Hematopoietic multipotent progenitor cell treated with erythropoietin and hydrocortisone succinate and interleukin-3 and kit ligand, for 15 days (in vitro differentiated cells): ENCODE data around the gene FOXN3.

ENCODE experiments used
- DNase-seq: peaks from one replicate; pipeline ENCODE4 v3.0.0-alpha.2; 2015; ENCODE audit warnings: low spot score

FOXN3 gene

DNA sequence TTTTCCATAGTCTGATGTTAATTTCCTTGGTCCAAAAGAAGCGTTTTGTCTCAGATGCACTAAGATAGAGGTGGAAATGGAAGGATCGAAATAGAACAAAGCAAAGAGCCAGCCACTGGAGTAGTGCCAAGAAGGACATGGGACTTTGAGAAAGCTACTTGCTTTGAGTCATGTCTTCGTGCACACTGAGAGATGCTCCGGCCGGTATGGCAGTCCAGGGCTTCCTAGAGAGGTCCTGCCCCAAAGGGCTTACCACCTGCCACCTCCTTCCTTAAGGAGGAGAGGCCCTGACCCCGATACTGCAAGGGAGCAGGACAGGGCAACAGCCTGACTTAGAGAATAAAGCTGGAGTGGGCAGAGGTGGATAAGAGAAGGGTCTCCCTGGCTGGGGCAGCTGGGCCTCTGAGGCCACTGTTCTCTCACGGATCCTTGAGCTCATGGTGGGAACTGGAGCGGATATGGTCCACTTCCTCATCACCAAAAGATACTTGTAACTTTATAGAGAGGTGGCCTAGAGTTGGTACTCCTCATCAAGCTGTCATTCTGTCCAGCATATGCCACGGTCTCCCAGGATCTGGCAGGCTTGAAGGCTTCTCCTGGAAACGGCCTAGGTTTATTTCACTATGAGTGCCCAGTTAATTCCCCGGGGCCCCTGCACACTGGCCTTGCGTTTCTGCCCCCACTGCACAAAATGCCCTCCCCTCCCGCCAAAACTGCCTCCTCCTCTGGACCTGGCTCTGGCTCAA lies 57.4 kb downstream of the FOXN3 start:
- DNase-seq: no peak

DNA sequence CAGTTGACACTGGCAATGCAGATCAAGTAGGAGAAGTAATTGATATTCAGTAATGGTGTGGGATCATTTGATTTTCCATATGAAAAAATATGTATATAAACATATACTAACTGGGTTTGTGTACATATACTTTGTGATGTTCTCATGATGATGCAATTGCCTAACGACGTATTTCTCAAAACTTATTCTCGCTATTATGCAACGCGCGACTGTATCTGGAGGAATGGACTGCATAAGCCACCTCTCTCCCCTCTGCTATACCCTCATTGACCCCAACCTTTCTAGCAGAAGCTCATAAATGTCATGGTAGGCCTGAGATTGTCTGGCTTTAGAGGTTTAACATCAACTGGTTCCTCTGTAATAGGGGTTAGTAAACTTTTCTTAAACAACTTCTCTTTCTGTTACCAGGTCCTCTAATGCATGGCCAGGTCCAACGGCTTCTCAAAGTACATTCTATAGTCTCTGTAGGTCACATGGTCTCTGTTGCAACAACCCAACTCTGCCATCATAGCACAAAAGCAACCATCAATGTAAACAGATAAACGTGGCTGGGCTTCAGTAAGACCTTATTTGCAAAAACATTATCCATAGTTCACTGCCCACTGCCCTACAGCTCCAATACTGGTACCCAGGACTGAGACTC lies 59.3 kb downstream of the FOXN3 start:
- DNase-seq: no peak

GRCh38 chr14:89356927-89357326 lies 60.1 kb downstream of the FOXN3 start:
- DNase-seq: no peak

GRCh38 chr14:89356496-89356895 lies 60.5 kb downstream of the FOXN3 start:
- DNase-seq: no peak

GRCh38 chr14:89353766-89354113 lies 63.3 kb downstream of the FOXN3 start:
- DNase-seq: no peak

DNA sequence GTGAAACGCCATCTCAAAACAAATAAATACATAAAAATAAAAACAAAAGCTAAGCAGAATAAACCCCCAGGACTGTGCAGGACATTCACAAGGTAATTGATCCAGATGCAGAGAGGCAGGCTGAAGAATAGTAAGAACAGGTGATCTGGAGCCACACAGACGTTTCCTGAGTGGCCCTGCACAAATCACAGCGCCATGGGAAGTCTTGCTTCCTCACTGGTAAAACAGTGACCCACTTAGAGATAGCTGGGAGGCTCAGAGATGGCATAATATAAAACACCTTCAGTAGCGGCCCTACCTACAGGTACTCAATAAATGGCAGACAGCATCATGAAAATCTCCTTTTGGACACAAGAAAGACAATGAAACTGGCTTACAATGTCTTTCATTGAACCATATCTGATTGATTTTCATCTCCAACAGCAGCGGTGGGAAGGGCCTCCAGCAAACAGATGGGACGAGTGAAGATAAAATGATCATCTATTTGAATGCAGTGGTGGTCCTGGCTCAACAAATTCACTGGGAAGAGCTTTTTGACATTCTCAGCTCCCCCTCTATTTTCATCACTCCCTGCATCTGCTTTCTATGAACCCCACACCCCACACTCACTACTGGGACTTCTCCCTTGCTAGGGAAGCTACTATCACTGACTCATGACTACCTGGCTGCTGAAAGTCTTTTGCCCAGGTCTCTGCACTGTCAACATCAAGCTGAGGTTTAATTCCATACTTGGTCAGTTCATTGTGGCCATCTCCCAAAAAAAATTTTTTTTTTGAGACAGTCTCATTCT lies 63.9 kb downstream of the FOXN3 start:
- no peak for DNase-seq

GRCh38 chr14:89351516-89352404 lies 65.3 kb downstream of the FOXN3 start:
- DNase-seq: no peak

GRCh38 chr14:89351221-89351515 lies 65.9 kb downstream of the FOXN3 start:
- DNase-seq: no peak

DNA sequence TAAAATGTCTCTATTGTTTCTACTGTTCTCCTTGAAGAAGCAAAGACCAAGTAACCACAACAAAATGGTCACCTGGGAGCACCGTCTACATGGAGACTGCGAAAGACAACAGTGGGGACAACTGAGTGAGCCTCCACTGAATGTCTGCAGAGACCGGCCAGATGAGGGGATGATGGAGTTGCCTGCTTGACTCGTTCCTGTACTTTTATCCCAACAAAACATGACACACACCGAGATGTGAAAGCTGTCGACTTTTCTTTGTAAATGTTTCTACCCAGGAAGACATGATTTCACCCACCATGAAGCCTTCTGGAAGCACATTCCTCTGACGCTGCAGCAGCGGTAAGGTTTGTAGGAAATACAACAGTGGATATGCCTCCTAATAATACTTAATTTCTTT lies 66.9 kb downstream of the FOXN3 start:
- DNase-seq: no peak

GRCh38 chr14:89349171-89350008 lies 67.6 kb downstream of the FOXN3 start:
- no peak for DNase-seq

GRCh38 chr14:89348722-89349121 lies 68.3 kb downstream of the FOXN3 start:
- no peak for DNase-seq

GRCh38 chr14:89347885-89348284 lies 69.1 kb downstream of the FOXN3 start:
- no peak for DNase-seq

DNA sequence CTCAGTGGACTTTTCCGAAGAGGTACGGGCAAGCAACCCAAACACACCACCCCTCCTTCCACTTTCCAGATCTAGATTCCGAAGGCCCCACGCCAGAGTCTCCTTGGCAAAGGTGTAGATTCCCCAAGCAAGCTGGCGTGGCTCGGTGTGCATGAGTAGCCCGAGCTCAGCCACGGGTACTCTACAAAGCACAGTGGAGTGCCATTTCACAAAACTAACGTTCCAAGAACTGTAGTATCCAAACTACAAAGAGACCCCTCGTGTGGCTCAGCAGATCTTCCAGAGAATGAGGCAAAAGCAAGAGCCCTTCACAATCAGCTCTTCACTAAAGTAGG lies 72.1 kb downstream of the FOXN3 start:
- no peak for DNase-seq

- no peak for DNase-seq
These were observed 73.7 kb downstream of the FOXN3 start for GRCh38 chr14:89343356-89343755.

DNA sequence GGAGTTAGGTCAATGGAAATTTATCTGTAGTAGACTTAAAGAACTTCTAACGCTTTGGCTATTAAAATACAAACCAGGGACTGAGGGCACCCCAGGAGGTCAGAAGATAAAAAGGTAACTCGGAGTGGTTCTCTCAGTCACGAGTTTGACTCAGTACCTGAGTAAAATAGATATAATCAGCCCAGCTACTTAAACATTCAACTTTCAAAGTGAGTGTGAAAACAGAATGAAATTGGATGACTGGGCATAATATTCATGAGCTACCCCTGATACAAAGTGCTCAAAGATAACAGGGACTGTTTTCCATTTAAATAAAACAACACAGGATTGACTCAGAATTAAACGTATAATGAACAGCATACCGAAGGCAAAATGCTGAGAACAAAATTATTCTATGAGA lies 75.0 kb downstream of the FOXN3 start:
- no peak for DNase-seq

- DNase-seq: no peak
These were observed 76.5 kb downstream of the FOXN3 start for GRCh38 chr14:89340200-89341181.

DNA sequence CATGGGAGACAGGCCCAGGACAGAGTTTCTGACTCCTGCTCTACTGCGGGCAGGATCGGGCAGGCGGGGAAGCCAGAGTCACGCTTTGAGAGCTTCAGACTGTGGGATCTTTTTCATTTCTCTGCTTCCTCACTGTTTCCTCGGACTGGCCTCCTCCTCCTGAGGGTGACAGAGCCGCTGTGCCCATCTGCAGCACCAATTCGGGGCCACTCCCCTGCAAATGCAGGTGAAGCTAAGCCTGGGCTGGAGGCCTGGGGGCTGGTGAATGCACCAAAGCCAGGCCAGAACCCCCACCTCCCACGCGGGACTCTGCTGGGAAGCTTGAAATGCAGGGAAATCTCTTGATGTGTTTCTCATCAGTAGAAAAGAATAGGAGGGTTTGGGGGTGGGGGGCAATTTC lies 77.5 kb downstream of the FOXN3 start:
- DNase-seq: no peak

DNA sequence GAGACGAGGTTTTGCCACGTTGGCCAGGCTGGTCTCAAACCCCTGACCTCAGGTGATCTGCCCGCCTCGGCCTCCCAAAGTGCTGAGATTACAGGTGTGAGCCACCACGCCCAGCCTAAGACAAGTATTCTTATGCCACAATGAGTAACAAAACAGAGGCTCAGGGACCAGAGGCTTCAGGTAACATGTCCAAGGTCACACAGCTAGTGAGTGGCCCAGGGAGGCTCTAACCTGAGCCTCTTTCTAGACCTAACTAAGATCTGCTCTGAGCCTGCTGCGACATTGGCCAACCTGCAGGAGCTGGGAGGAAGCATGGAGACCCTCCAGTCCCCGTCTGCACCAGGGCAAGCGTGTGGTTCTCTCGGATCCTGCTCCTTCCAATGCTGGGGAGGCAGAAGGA lies 77.9 kb downstream of the FOXN3 start:
- DNase-seq: no peak

GRCh38 chr14:89336338-89336737 lies 80.7 kb downstream of the FOXN3 start:
- DNase-seq: no peak

DNA sequence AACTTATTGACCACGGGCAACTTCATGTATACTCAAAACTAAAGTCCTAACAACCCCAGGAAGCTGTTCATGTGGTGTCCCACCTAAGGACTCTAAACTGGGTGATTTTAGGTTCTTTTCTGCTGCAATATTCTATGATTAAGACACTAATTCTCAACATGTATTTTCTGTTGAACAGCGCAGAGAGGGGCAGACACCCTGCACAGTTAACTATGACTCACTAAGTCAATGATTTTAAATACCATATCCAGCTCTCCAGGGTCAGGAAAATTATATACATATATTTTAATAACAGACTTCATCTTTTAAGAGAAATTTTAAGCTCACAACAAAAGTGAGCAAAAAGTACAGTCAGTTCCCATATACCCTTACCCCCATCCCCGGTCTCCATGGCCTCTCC lies 85.0 kb downstream of the FOXN3 start:
- no peak for DNase-seq
